NCI-H510A (cell line): ENCODE results near the gene PRR9.

Source experiments
- DNase-seq: peaks from one replicate; lab custom pipeline; 2025; lab: John Stamatoyannopoulos, UW

PRR9 gene

DNA sequence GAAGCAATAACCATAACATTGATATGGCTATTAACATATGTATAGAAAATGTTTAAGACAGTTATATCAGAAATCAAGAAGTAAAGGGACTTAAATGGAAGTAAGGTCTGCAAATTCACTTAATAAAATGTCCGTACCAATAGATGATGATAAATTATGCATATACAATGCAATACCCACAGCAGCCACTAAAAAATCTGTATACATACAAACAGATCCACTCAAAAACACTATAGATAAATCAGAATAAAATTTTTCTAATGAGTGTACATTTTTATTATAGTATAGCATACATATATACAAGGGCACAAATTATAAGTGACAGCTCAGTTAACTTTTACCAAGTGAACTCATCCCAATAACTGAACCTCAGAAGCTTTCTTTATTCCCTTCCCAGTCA is 48.1 kb downstream of the PRR9 start:
- no peak for DNase-seq
